HCT116 (cell line): Measurements from ENCODE around the gene MMEL1. TPM values are rescaled to one million over a fixed set of nuclear protein-coding genes. Genes with fewer than 3 reads are reported as not detected.

Source experiments
- ATAC-seq: fragments of 200-7000 bp; cut with Tn5 transposase; 2 replicates; pipeline ENCODE4 v1.9.1; 2020; ENCODE audit warnings: mild to moderate bottlenecking, moderate library complexity
- BruUV-seq: library from RNA; stranded (reverse); fragments of 400-500 nt; replicated peaks from 2 replicates; lab custom pipeline; 2021; lab: Mats Ljungman, UMichigan
- CTCF ChIA-PET: fragments of 300-600 bp; sonication (Branson Sonifier 250); formaldehyde crosslinking; loops from one replicate; lab custom pipeline; 2021; ENCODE audit warnings: antibody characterized with exemption; lab: Charles Lee
- POLR2A ChIA-PET: fragments of 300-600, 350-600 bp; sonication (Branson Sonifier 250); formaldehyde crosslinking; loops from one replicate; lab custom pipeline; 2021; ENCODE audit warnings: antibody characterized with exemption; lab: Charles Lee
- RAD21 ChIA-PET, 2 experiments: fragments of 300-600 bp; sonication (Branson Sonifier 250); formaldehyde crosslinking; loops; one replicate each; lab custom pipeline; 2023; ENCODE audit warnings: low total read pairs in 2 of 2; ENCODE audit not compliant: uncharacterized antibody in 2 of 2, unreplicated experiment in 2 of 2, low non-redundant PET in 1 of 2; lab: Charles Lee
- DNase-seq: peaks from one replicate; pipeline ENCODE4 v3.0.0-alpha.2; 2010; ENCODE audit warnings: low read depth, low spot score
- H2AFZ ChIP-seq: fragments of 200-600 bp; shearing (Covaris generic), sonication (generic); 2 replicates; pipeline ENCODE4 v1.6.1; 2017; ENCODE audit warnings: low read depth, mixed run types, mixed read lengths, antibody characterized with exemption, low read length; ENCODE audit not compliant: poor library complexity, severe bottlenecking
- H3K27ac ChIP-seq: 2 replicates; pipeline ENCODE4 v1.5.1; 2012; ENCODE audit warnings: low read depth, low read length
- H3K27me3 ChIP-seq: fragments of 200-600 bp; sonication (generic); 2 replicates; pipeline ENCODE4 v1.6.1; 2016; ENCODE audit warnings: mixed run types, low read length, mixed read lengths; ENCODE audit not compliant: insufficient read depth
- H3K36me3 ChIP-seq, 2 experiments: fragments of 200-500 bp in 1 of 2; fragments of 200-600 bp in 1 of 2; sonication (Bioruptor generic) in 1 of 2; sonication (generic) in 1 of 2; 2 replicates each; pipeline versions ENCODE4 v1.5.1 to v1.6.1; 2014 to 2016; ENCODE audit warnings: low read length in 2 of 2, inconsistent platforms in 1 of 2, mixed read lengths in 1 of 2, mixed run types in 1 of 2; ENCODE audit not compliant: insufficient read depth in 2 of 2, control insufficient read depth in 1 of 2
- H3K4me1 ChIP-seq, 2 experiments: fragments of 200-600 bp in 1 of 2; sonication (generic) in 1 of 2; 2 replicates each; pipeline versions ENCODE4 v1.5.1 to v1.6.1; 2012 to 2017; ENCODE audit warnings: low read length in 2 of 2, inconsistent platforms in 1 of 2, mild to moderate bottlenecking in 1 of 2, mixed read lengths in 1 of 2, mixed run types in 1 of 2, moderate library complexity in 1 of 2; ENCODE audit not compliant: insufficient read depth in 2 of 2, control insufficient read depth in 1 of 2
- H3K4me2 ChIP-seq: fragments of 200-600 bp; sonication (generic); 2 replicates; pipeline ENCODE4 v1.6.1; 2017; ENCODE audit warnings: mixed run types, low read length, mixed read lengths
- H3K4me3 ChIP-seq, 2 experiments: fragments of 200-600 bp in 1 of 2; sonication (generic) in 1 of 2; replicated peaks in 1 of 2; 2 replicates each; pipeline ENCODE4 v1.5.1; 2011 to 2016; ENCODE audit warnings: low read length in 2 of 2, control low read depth in 1 of 2, low read depth in 1 of 2, mild to moderate bottlenecking in 1 of 2, mixed read lengths in 1 of 2, mixed run types in 1 of 2
- H3K79me2 ChIP-seq: fragments of 200-600 bp; sonication (generic); 2 replicates; pipeline ENCODE4 v1.6.1; 2017; ENCODE audit warnings: mild to moderate bottlenecking, mixed run types, low read length, moderate library complexity, mixed read lengths; ENCODE audit not compliant: insufficient read depth
- H3K9ac ChIP-seq: fragments of 200-600 bp; sonication (generic); 2 replicates; pipeline ENCODE4 v1.6.1; 2016; ENCODE audit warnings: low read length, mixed read lengths
- H3K9me2 ChIP-seq: fragments of 200-600 bp; sonication (generic), shearing (Covaris generic); 2 replicates; pipeline ENCODE4 v1.6.1; 2017; ENCODE audit warnings: mixed run types, mild to moderate bottlenecking, moderate library complexity; ENCODE audit not compliant: insufficient read depth
- H3K9me3 ChIP-seq, 2 experiments: fragments of 200-500 bp in 1 of 2; fragments of 200-600 bp in 1 of 2; sonication (Bioruptor generic) in 1 of 2; sonication (generic) in 1 of 2; 2 replicates each; pipeline ENCODE4 v1.6.1; 2014 to 2017; ENCODE audit warnings: low read length in 2 of 2, mixed read lengths in 2 of 2, inconsistent platforms in 1 of 2, low read depth in 1 of 2, mild to moderate bottlenecking in 1 of 2, mixed run types in 1 of 2, moderate library complexity in 1 of 2; ENCODE audit not compliant: control insufficient read depth in 1 of 2, insufficient read depth in 1 of 2
- H4K20me1 ChIP-seq: fragments of 200-600 bp; sonication (generic), shearing (Covaris generic); 2 replicates; pipeline ENCODE4 v1.6.1; 2017; ENCODE audit warnings: mixed run types, mild to moderate bottlenecking, moderate library complexity; ENCODE audit not compliant: insufficient read depth
- CEBPB ChIP-seq: IDR thresholded peaks from 2 replicates; pipeline ENCODE4 v1.6.1; 2012; ENCODE audit warnings: low read depth
- ELF1 ChIP-seq: IDR thresholded peaks from 2 replicates; pipeline ENCODE4 v1.6.1; 2012; ENCODE audit warnings: low read depth, borderline replicate concordance
- EZH2 ChIP-seq: fragments of 200-600 bp; sonication (generic); IDR thresholded peaks from 2 replicates; pipeline ENCODE4 v1.6.1; 2017; ENCODE audit warnings: antibody characterized with exemption, mixed run types
- EZH2phosphoT487 ChIP-seq: fragments of 200-600 bp; IDR thresholded peaks from 2 replicates; pipeline ENCODE4 v1.6.1; 2018; ENCODE audit warnings: antibody characterized with exemption, borderline replicate concordance
- FOSL1 ChIP-seq: IDR thresholded peaks from 2 replicates; pipeline ENCODE4 v1.6.1; 2012; ENCODE audit warnings: low read depth
- POLR2AphosphoS5 ChIP-seq: IDR thresholded peaks from 2 replicates; pipeline ENCODE4 v1.6.1; 2011; ENCODE audit warnings: mild to moderate bottlenecking, low read depth, low read length, moderate library complexity
- RAD21 ChIP-seq: IDR thresholded peaks from 2 replicates; pipeline ENCODE4 v1.6.1; 2012; ENCODE audit warnings: low read depth, mild to moderate bottlenecking
- SIN3A ChIP-seq: IDR thresholded peaks from 2 replicates; pipeline ENCODE4 v1.6.1; 2012; ENCODE audit warnings: low read depth
- TCF7L2 ChIP-seq: IDR thresholded peaks from 2 replicates; pipeline ENCODE4 v1.7.0; 2011; ENCODE audit warnings: borderline replicate concordance, inconsistent platforms; ENCODE audit not compliant: insufficient read depth, insufficient read length; ENCODE audit errors: extremely low read depth
- YY1 ChIP-seq: IDR thresholded peaks from 2 replicates; pipeline ENCODE4 v1.6.1; 2011; ENCODE audit warnings: low read length, low read depth, moderate library complexity, mild to moderate bottlenecking; ENCODE audit not compliant: insufficient replicate concordance; ENCODE audit errors: extremely low read depth
- ZFX ChIP-seq: fragments of 450-650 bp; IDR thresholded peaks from 2 replicates; pipeline ENCODE4 v1.6.1; 2017
- ZNF274 ChIP-seq: fragments of 200-500 bp; sonication (Bioruptor generic); IDR thresholded peaks from 2 replicates; pipeline ENCODE4 v1.6.1; 2014; ENCODE audit warnings: mild to moderate bottlenecking, low read depth, low read length, inconsistent platforms
- intact Hi-C: fragments of 100-400 bp; cut with micrococcal nuclease; formaldehyde crosslinking; loops from 2 replicates; pipeline ENCODE4 v1.10.0; 2022
- total RNA-seq: library from RNA; stranded (reverse); gene quantifications from one replicate; pipeline ENCODE4 v1.2.1, GENCODE V29; 2021; ENCODE audit not compliant: unreplicated experiment
- TF ChIP-seq, protein P1 (sequence below): IDR thresholded peaks from 2 replicates; pipeline ENCODE4 v1.6.1; 2011; ENCODE audit warnings: mild to moderate bottlenecking, low read length, moderate library complexity; ENCODE audit not compliant: insufficient replicate concordance; ENCODE audit errors: extremely low read depth
- TF ChIP-seq, protein P2 (sequence below), 3 experiments: fragments of 200-600 bp in 1 of 3; sonication (generic) in 1 of 3; IDR thresholded peaks in 2 of 3; conservative IDR thresholded peaks in 1 of 3; 2 replicates each; pipeline ENCODE4 v1.5.1; 2012 to 2017; ENCODE audit warnings: low read depth in 2 of 3, low read length in 2 of 3, antibody characterized with exemption in 1 of 3, borderline replicate concordance in 1 of 3, control low read depth in 1 of 3, mild to moderate bottlenecking in 1 of 3, mixed read lengths in 1 of 3, mixed run types in 1 of 3, moderate library complexity in 1 of 3; ENCODE audit not compliant: insufficient read depth in 1 of 3
- TF ChIP-seq, protein P3 (sequence below): IDR thresholded peaks from 2 replicates; pipeline ENCODE4 v1.6.1; 2012

MMEL1 gene
- total RNA-seq, 1 experiment from 2014 or later = 2.7 TPM

DNA sequence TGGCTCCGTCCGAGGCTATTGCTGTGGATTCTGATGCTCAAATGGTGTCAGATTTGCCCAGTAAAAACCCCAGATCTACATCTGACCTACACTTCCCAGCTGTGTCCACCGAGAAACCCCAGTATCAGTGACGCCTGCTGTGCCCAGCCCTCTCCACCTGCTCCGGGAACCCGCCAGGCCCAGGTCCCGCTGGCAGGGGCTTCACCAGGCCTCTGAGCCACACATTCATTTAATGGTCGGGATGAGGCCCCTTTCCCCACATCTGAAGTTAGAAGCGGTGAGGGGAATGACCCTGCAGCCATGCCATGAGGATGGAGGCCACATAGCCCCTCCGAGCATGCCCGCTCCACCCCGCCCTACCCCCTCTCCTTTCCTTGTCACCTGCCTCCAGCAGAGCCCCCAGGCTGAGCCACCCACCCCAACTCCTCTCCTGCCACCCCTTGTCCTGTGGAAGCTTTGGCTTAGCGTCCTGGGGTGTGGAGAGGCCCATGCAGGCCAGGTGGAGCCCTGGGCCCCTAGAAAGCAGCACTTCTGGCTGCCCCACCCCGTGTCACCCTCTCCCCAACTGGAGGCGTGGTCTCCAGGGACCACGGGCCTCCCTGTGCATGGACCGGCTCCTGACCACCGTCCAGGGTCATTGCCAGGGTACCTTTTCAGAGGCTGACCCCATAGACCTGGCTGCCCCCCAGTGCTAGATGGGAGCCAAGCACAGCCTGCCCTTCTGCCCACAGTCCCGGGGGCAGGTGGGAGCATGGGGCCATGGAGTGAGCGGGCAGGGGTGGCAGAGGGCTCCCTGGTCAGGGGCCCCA is 68.6 kb downstream of the MMEL1 start:
- H3K27ac ChIP-seq = no peak overlapping the region
- no TSS peak for BruUV-seq
- TF ChIP-seq EZH2 (no peak), ELF1 (no peak), TCF7L2 (no peak)
- TF ChIP-seq, all 23 proteins: peak for 0
- CTCF ChIA-PET = no interaction called here
- no peak for ATAC-seq
- RAD21 ChIA-PET = no interaction called here
- no peaks in the 10 kb centered on the region for H4K20me1 ChIP-seq
- H3K9ac ChIP-seq = no peak overlapping the region
- intact Hi-C loops = no loop called here
- no peaks in the 10 kb centered on the region for H3K79me2 ChIP-seq
- H3K4me2 ChIP-seq = no peak overlapping the region
- no peaks in the 10 kb centered on the region for H3K27me3 ChIP-seq
- POLR2A ChIA-PET = no interaction called here
- no peak overlapping the region for H2AFZ ChIP-seq
- H3K4me3 ChIP-seq = no peak overlapping the region
- no peak for DNase-seq
- H3K9me3 ChIP-seq = no peaks in the 10 kb centered on the region
- H3K9me2 ChIP-seq = no peaks in the 10 kb centered on the region
- no peaks in the 10 kb centered on the region for H3K36me3 ChIP-seq
- H3K4me1 ChIP-seq = no peaks in the 10 kb centered on the region

DNA sequence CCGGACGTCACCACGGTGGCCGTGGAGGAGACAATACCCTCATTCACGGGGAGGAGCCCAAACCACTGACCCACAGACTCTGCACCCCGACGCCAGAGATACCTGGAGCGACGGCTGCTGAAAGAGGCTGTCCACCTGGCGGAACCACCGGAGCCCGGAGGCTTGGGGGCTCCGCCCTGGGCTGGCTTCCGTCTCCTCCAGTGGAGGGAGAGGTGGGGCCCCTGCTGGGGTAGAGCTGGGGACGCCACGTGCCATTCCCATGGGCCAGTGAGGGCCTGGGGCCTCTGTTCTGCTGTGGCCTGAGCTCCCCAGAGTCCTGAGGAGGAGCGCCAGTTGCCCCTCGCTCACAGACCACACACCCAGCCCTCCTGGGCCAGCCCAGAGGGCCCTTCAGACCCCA is 69.6 kb downstream of the MMEL1 start:
- no peaks in the 10 kb centered on the region for H3K9me2 ChIP-seq
- no peak overlapping the region for H3K9ac ChIP-seq
- no TSS peak for BruUV-seq
- no peaks in the 10 kb centered on the region for H3K4me1 ChIP-seq
- no peak for DNase-seq
- H3K9me3 ChIP-seq = no peaks in the 10 kb centered on the region
- H4K20me1 ChIP-seq = no peaks in the 10 kb centered on the region
- ATAC-seq = no peak
- intact Hi-C loops = no loop called here
- H3K4me3 ChIP-seq = no peak overlapping the region
- ChIA-PET RAD21 (no interaction called here), CTCF (interaction anchor here (0.6 kb wide), 1 partner anchor 8 kb away, joined by 3 read pairs; no protein-coding TSS in a partner anchor), POLR2A (no interaction called here)
- H3K27ac ChIP-seq = no peak overlapping the region
- H3K79me2 ChIP-seq = no peaks in the 10 kb centered on the region
- H2AFZ ChIP-seq = no peak overlapping the region
- no peaks in the 10 kb centered on the region for H3K27me3 ChIP-seq
- H3K4me2 ChIP-seq = no peak overlapping the region
- no peaks in the 10 kb centered on the region for H3K36me3 ChIP-seq
- TF ChIP-seq POLR2AphosphoS5 = no peak
- no peak for TF ChIP-seq CEBPB
- no peak for TF ChIP-seq EZH2
- TF ChIP-seq, protein P1, sequence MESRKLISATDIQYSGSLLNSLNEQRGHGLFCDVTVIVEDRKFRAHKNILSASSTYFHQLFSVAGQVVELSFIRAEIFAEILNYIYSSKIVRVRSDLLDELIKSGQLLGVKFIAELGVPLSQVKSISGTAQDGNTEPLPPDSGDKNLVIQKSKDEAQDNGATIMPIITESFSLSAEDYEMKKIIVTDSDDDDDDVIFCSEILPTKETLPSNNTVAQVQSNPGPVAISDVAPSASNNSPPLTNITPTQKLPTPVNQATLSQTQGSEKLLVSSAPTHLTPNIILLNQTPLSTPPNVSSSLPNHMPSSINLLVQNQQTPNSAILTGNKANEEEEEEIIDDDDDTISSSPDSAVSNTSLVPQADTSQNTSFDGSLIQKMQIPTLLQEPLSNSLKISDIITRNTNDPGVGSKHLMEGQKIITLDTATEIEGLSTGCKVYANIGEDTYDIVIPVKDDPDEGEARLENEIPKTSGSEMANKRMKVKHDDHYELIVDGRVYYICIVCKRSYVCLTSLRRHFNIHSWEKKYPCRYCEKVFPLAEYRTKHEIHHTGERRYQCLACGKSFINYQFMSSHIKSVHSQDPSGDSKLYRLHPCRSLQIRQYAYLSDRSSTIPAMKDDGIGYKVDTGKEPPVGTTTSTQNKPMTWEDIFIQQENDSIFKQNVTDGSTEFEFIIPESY = no peak
- TF ChIP-seq TCF7L2 = no peak
- no peak for TF ChIP-seq SIN3A
- no peak for TF ChIP-seq RAD21
- TF ChIP-seq ELF1 = no peak
- no peak for TF ChIP-seq YY1
- TF ChIP-seq, protein P2, sequence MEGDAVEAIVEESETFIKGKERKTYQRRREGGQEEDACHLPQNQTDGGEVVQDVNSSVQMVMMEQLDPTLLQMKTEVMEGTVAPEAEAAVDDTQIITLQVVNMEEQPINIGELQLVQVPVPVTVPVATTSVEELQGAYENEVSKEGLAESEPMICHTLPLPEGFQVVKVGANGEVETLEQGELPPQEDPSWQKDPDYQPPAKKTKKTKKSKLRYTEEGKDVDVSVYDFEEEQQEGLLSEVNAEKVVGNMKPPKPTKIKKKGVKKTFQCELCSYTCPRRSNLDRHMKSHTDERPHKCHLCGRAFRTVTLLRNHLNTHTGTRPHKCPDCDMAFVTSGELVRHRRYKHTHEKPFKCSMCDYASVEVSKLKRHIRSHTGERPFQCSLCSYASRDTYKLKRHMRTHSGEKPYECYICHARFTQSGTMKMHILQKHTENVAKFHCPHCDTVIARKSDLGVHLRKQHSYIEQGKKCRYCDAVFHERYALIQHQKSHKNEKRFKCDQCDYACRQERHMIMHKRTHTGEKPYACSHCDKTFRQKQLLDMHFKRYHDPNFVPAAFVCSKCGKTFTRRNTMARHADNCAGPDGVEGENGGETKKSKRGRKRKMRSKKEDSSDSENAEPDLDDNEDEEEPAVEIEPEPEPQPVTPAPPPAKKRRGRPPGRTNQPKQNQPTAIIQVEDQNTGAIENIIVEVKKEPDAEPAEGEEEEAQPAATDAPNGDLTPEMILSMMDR (IDR thresholded peaks at IDR 0.05 in 2 of 3, conservative IDR thresholded peaks at IDR 0.05 in 1 of 3; ENCODE audit: borderline replicate concordance in 1 of 3, insufficient read depth in 1 of 3, low read depth in 2 of 3, low read length in 2 of 3) = no peak
- no peak for TF ChIP-seq FOSL1
- no peak for TF ChIP-seq EZH2phosphoT487
- TF ChIP-seq ZFX = no peak
- TF ChIP-seq ZNF274 = no peak
- TF ChIP-seq, protein P3, sequence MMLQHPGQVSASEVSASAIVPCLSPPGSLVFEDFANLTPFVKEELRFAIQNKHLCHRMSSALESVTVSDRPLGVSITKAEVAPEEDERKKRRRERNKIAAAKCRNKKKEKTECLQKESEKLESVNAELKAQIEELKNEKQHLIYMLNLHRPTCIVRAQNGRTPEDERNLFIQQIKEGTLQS = no peak
